GM19438 (cell line): Measurements from ENCODE around the gene GRM8.
"Not testable (repeated sequence)": the region's sequence is repeated elsewhere in the genome, so short reads cannot be mapped to it uniquely, and the experiment has no call there.

Experiments used
- ATAC-seq: cut with Tn5 transposase; IDR thresholded peaks from one replicate; pipeline ENCODE4 v1.9.1; 2021; ENCODE audit warnings: low read depth; ENCODE audit not compliant: unreplicated experiment

The GRM8 gene

DNA sequence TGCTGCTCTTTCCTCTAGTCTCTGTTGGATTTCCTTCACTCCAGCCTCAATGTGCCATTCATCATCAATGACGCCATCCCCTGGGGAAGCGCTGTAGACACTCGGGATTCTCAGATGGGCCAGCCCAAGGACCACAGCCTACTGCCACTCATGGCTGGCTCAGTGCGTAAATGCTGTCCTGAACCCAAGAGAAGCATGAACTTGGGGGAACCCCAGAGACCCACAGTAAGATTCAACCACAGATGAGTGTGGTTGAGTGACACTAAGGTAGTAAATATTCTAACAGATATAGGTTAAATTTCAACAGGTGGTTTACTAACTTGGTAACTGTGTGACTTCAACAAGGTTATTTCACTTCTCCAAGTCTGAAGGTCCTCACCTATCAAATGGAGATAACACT is 304.1 kb downstream of the GRM8 start:
- peak; percentile 84 for ATAC-seq

DNA sequence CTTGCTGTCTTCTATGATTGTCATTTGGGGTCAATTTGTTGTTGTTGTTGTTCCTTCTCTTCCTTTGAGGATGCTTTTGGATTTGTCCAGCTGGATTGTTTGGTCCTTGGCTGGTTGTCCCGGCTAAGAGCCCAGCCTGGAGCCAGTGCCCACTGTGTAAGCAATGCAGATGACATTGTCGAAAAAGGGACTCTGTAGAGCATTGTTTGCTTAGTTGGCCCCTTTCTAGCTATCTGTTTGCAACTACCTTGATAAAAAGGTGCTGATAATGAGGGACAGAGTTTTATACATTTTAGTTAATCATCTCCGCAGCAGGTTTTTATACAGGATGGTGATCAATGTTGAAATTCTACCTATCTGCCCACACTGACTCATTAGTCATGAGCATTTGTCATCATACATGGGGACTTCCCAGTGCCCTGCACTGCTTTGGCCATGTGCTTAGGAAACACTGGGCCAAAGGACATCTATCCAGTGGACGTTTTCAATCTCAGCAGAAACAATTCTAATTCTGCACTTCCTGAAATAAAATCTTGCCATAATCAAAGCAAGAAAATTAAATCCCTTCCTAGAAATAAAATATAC is 311.9 kb downstream of the GRM8 start:
- no peak for ATAC-seq

DNA sequence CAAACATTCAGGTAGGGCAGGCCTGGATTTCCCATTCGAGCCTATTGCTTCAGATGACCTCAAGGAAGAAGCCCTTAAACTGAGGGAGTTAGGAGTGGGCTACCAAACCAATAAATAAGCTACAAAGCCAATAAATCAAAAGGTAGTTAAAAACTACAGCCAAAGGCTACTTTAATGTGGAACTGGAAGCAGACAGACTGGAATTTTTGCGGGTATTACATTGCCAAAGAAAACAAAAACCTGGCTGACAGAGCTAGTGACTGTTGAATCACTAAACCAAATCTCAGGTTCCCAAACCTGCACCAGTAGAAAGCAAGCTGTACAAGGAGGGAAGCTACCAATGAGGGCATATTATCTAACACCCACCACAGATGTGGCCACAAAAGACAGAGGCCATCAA is 315.6 kb downstream of the GRM8 start:
- no peak for ATAC-seq

DNA sequence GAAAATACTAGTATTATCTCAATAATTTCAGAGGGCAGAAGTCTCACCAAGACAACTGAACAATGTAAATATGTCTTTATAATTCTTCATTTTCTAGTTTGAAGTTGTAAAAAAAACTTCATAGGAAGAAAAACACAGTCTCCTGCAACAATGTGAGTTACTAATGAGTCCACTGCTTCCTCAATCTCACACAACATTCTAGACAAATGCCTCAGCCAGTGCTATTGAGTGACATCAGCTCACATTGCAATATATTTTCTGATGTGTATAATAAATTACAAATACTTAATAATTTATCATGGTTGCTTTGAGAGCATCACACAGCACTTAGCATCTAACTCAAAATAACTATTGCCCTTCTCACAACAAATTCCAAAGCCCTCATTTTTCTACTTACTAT is 321.2 kb downstream of the GRM8 start:
- no peak for ATAC-seq

DNA sequence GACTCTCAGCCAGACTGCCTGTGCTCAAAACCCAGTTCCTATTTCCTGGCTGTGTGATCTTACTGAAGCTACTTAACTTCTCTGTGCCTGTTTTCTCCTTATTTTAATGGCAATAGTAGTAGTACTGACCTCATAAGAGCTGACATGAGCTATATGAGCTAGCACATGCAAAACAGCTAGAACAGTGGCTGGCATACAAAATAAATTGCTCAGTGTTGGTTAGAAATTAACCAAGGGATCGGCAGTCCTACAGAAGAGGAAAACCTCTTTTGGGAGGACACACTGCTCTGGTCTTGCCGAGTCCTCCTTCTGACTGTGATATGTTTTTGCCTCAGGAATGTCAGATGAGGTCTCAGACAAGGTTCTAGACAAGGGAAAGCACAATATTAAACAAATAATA is 322.6 kb downstream of the GRM8 start:
- no peak for ATAC-seq

DNA sequence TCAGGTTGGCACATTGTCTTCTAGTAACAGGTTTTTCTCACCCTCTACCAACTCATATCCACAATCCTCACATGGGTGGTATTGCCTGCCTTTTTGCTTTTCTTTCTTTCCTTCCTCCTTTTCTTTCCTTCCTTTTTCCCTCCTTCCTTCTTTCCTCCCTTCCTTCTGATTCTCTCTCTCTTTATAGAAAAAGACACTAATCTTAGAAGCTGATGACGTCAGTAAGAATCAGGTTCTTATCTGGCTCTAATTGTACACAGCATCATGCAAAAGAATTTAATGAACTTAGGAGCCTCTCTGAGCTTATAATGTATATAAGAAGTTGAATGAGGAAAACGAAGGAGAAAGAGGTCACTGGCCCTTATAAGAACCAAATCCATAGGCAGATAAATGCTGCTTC is 328.3 kb downstream of the GRM8 start:
- no peak for ATAC-seq

DNA sequence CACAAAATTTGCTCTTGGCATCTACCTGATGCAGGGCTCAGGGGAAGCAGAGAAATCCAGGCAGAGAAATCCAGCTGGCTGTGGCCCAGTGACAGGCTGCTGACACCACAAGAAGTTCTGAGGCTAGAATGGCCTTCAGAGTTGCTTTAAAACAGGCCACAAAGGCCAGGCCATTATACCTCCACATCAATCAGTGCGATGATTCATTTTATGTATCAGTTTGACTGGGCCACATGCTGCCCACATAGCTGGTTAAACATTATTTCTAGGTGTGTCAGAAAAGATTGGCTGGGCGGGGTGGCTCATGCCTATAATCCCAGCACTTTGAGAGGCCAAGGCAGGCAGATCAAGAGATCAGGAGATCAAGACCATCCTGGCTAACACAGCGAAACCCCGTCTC is 341.1 kb downstream of the GRM8 start:
- not testable (repeated sequence) for ATAC-seq

DNA sequence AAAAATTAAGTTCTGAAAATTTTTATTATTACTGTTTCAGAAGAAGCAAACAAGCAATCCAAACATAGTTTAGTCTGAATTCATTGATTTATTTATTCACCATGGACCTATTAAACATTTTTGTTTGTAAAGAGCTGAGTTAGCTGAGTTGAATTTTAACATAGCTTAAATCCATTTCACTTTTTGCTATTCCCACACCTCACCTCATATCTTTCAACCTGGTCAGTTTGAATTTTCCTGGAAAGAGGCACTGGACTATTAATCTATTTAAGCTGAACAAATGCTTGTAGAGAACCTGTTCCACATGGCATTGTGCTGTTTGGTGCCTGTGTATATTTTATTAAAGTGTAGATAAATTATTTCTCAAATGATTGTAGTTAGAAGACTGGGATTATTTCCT is 344.2 kb downstream of the GRM8 start:
- not testable (repeated sequence) for ATAC-seq

DNA sequence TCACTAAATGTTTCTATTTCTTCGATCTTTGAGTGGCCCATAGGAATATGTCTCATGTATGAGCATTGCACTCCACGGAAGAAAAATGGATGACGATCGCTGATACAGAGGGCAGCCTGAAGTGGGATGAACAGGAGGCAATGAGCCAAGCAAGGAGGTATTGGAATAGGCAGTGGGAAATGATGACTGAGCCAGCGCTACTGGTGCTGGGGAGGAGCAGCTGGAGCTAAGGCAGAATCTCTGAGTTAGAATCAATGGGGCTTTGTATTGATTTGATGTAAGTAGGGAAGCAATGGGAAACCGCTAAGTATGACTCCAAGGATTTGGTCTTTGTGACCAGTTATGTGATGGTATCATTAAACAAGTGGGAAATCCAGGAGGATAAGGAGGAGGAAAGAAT is 345.1 kb downstream of the GRM8 start:
- not testable (repeated sequence) for ATAC-seq

DNA sequence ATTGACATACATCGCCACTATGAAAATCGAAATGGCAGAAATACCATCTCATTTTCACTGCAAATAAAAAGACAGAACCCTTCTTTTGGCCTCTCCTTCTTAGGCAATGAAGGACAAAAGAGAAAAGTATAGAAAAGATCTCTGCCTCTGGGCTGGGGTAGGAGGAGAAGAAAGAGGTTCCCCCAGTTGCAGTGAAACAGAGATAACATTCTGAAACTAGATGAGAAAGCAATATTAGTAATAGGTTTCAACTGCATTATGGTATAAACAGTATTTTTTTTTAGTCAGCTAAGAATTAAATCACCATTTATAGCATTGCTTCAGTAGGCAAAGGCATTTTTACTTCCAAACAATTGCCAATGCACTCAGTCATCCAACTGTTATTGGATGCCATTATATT is 347.5 kb downstream of the GRM8 start:
- not testable (repeated sequence) for ATAC-seq

DNA sequence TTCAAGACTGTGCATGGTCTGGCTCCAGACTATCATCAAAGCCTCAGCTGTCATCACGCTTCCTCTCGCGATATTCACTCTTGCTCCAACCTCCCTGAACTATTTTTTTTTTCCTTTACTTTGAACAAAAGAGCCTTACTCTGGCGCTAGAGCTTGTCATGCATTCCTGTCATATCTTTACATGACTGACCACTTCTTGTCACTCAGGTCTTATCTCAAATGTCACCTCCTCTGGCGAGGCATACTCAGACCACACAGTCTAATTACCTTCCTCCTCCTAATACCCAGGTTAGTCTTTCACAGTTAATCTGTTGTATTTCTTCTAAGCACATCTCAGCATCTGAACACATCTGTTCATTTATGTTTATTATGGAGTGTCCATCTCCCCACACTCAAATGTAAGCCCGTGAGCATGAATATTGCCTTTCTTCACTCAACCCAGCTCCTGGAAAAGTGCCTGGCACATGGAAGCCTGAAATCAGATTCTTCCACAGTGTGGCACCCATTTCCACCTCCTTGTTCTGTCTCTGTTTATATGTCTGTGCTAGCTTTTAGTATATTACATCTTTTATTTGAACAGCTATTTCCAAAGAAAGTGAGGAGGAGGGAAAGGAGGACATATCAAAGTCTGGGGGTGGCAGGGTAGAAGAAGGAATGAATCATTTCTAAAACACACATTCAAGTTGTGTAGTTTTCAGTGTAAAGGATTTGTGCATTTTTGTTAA is 351.5 kb downstream of the GRM8 start:
- not testable (repeated sequence) for ATAC-seq

DNA sequence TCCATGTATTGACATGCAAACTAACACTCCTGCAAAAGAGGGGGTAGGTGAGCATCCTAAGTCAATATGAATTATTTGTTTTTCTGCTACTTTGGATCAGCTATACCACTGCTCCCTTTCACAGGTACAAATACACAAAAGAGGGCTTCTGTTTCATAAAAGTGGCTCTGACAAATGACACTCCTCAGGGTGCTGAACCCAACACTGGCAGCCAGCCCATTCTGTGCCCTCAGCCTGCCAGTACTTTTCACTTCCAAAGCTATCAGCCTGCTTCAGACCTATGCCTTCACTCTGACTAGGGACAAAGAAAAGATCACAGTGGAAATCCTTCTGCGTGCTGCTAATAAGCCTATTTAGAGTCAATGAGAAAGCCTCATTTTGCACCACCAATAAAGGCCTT is 364.8 kb downstream of the GRM8 start:
- ATAC-seq = not testable (repeated sequence)

DNA sequence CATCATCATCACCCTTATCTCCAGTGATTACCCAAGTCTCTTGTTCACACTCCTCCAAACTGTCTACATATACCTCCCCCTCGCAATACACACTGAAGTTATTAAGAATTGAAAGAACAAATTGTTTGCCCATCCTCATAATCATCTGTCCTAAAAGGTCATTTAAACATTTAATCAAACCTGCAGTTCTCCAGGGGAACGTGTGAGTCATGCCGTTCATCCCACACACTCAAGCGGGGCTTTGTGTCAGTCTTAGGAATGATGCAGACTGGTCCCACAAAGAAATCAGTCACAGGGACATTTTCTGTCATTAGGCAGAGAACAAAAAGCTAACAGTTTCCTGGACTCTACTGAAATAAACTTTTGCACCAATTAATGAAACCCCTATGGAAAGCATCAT is 365.2 kb downstream of the GRM8 start:
- not testable (repeated sequence) for ATAC-seq

DNA sequence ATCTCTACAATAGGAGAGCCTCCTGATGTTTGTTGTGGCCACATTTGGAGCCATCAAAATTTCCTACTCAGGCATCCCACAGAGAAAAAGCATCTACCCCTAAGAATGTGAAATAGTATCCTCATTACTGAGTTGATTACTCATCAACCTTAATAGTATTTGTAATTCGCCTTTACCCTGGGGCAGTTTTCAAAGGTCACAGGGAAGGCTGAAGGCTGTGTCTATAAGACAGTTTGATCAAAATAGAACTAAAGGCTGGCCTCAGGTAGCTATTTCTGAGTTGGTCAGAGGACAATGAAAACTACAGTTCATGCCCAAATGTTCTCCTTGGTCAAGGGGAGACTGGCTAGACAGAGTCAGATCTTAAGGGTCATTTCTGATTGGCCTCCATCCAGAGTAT is 370.0 kb downstream of the GRM8 start:
- not testable (repeated sequence) for ATAC-seq

DNA sequence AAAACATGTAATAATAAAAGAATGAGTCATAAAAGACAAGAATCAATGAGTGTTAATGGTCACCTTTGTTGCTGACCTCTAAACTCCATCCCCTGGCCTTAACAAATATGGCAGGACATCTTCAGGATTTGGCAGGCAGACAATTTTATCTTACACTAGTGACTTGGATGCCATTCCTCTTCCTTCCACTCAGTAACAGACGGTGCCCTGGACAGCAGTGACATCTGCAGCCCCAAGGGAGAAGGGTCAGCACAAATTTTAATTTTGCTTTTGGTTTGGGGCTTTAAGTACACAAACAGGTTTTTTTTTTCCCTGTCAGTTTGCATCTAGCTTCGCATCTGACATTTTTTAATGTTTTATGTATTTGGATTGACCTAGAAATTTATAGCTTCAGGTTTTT is 370.8 kb downstream of the GRM8 start:
- ATAC-seq = peak; percentile 62

DNA sequence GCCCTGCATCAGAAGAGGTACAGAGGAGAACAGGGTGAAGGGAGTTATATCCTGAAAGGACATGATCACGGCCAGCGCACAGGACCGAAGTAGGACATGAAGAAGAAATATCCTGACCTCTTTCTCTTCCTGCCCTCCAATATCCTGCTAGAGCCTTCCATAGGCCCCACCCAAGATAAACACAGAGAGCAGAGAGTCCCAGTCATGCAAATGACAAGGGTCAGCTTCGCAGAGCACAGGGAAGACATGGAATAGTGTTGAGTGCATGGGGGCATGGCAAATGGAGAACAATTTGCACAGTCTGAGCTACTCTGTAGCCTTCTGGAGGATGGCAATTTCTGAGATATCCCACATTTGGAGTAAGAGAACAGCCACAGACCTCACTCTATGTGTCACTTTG is 371.4 kb downstream of the GRM8 start:
- no peak for ATAC-seq

DNA sequence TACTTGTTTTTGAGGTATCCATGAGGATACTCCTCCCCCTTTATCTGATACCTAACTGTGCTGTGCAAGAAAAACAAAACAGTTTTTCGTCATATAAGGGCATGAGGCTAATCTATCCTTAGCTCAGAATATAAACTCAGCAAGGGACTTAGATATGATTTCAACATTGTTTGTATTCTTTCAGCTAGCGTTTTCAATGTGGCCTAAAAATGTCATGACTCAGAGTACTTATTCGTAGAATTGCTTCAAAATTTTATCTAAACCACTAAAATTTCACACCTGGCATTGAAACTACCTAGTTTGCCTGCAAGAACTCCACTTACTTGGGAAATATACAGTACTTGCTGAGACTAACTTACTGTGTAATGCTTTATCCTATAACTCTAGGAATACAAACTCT is 376.2 kb downstream of the GRM8 start:
- ATAC-seq = not testable (repeated sequence)

DNA sequence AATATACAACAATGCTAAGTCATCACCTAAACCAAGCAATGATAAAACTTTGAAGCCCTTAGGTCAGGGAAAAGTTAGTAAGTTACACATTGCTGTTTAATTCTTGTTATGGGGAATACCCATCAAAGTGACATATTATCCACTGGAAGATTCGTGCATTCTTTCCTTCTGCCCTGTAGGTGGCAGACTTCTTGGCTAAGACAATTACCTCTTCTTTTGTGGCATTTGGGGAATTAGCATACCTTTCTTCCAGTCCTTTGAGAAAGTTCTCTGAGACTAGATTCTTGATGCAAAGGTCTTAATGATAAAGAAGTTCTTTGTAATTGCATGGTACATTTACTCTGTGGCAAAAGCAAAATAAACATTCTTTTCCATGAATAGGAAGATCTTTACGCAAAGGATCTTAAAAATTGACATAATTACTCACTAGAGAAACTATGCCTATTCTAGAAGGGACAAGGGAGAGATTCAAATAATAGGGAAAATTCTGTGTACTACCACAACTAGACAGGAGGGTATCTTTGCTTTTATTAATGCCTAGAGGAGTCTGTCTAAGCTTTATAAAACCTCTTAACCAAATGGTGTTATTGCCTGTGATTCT is 395.9 kb downstream of the GRM8 start:
- ATAC-seq = no peak

DNA sequence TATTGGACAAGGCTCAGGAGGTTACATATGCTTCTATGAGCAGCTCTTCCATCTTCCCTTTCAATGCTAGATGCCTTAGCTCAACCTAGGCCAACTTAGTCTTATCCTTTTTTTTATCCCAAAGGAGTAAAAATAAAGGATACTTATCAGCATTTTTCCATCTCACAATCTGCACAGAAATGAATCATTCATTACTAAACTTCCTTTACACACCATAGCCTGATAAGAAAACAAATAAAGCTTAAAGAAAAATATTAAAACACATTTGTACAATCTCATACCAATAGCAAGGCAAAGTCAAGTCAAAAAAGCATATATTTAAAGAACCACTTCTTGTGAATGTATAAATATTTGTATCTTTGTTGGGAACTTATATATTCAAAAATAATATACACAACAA is 407.4 kb downstream of the GRM8 start:
- ATAC-seq = no peak

DNA sequence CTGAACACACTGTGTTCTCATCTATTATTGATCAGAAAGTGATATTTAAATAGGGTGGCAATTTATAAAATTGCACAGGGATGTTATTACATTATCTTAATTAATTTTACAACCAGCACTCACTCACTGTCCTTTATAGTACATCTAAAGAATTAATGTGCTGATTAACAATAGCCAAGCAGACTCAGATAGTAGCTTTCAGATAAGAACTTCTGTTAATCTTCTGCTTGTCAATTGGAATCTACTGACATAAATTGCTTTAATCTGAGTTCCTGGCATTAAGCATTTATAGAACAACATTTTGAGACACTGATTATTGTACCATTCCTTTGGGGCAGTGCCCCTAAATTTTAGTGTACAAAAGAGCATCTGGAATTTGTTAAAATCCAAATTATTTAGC is 408.9 kb downstream of the GRM8 start:
- no peak for ATAC-seq

DNA sequence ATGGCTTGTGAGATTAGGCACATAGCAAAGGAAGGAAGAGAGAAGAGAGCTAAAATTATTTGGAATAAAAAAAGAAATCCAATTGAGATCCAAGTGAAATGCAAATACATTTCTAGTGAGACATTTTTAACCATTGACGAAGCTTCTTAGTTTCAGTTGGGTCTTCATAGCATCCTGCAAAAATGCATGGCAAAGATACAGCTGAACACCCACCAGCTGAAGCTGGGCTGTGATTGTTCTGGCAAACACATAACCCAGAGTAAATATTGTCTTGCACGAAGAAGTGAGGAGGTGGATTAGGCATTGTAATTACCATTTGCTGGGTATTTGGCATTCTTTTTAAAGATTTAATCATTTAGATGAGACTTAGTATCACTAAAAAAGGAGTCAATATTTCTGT is 409.4 kb downstream of the GRM8 start:
- ATAC-seq = no peak

DNA sequence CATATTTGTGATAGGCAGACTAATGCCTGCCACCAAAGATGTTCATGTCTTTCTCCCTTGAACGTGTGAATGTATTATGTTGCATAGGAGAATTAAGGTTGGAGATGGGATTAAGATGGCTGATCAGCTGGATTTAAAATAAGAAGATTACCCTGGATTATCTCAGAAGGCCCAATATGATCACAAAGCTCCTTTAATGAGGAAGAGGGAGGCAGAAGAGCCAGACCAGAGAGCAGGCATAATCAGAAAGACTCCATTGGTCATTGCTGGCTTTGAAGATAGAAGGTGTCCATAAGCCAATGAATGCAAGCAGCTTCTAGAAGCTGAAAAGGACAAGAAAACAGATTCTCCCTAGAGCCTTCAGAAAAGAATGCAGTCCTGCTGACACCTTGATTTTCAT is 410.3 kb downstream of the GRM8 start:
- ATAC-seq = no peak
